HEK293T (cell line): ENCODE results near the gene PKP3.

Experiments used
- CTBP1 ChIP-seq: fragments of 450-650 bp; IDR thresholded peaks from 2 replicates; pipeline ENCODE4 v1.6.1; 2016; ENCODE audit warnings: borderline replicate concordance
- FOXA1 ChIP-seq: fragments of 450-650 bp; IDR thresholded peaks from 2 replicates; pipeline ENCODE4 v1.6.1; 2016; ENCODE audit warnings: mild to moderate bottlenecking
- FOXM1 ChIP-seq: fragments of 450-650 bp; IDR thresholded peaks from 2 replicates; pipeline ENCODE4 v1.6.1; 2017; ENCODE audit warnings: mild to moderate bottlenecking, borderline replicate concordance
- L3MBTL2 ChIP-seq: fragments of 450-650 bp; conservative IDR thresholded peaks from 2 replicates; pipeline ENCODE4 v1.6.1; 2016; ENCODE audit warnings: mild to moderate bottlenecking
- NFRKB ChIP-seq: fragments of 450-650 bp; IDR thresholded peaks from 2 replicates; pipeline ENCODE4 v1.6.1; 2016; ENCODE audit warnings: mild to moderate bottlenecking, moderate library complexity
- SP1 ChIP-seq: fragments of 450-650 bp; IDR thresholded peaks from 2 replicates; pipeline ENCODE4 v1.6.1; 2017
- SUZ12 ChIP-seq: fragments of 450-650 bp; IDR thresholded peaks from 2 replicates; pipeline ENCODE4 v1.6.1; 2016; ENCODE audit warnings: mild to moderate bottlenecking

- TF ChIP-seq FOXM1 = no peak
- no peak for TF ChIP-seq CTBP1
- TF ChIP-seq L3MBTL2 = no peak
- no peak for TF ChIP-seq SP1
- no peak for TF ChIP-seq SUZ12
- TF ChIP-seq FOXA1 = no peak
- no peak for TF ChIP-seq NFRKB
These were observed 11.9 kb upstream of the PKP3 start for GRCh38 chr11:382081-382629.
